Astrocyte (in vitro differentiated cells and primary cell): ENCODE results near the gene CASP3.

Source experiments
- EZH2 ChIP-seq: IDR thresholded peaks from 2 replicates; pipeline ENCODE4 v1.6.1; 2012; ENCODE audit warnings: mild to moderate bottlenecking, low read length, inconsistent platforms; ENCODE audit not compliant: insufficient read depth
- TF ChIP-seq, protein P1 (sequence below): IDR thresholded peaks from 2 replicates; pipeline ENCODE4 v1.5.1; 2011; ENCODE audit warnings: low read depth, mild to moderate bottlenecking, inconsistent platforms, low read length, moderate library complexity; ENCODE audit not compliant: insufficient read depth

DNA sequence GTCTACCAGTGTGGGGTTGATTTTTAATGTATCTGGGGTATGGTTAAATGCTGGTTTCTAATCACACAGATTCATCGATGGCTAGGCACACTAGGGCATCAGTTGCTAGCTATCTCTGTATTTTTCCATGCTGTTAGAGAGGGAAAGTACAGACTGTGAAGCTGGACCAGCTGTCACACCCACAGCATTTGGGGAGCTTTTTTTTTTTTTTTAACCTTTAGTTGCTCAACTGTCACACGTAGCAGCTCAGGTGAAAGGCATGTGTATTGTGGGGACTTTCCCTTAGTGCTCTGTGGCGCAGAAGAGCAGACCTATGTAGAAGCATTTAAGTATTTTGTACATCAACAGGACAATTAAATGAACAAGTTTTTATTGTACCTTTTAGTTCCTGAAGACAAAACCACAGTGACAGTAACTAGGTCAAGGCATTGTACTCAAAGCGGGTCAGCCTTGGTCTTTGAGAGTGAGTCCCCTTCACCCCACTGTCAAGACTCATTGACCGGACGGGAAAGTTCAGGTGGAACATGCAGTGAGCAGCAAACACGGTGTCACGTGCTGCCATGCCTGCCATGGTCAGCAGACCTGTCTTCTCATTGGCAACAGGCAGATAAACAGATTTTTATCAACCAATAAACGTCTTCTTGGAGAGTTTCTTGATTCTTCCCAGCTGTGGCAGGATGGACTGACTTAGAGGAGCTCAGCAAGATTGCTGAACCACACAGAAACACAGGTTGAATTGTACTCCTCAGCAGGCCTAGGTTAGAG, 65.3 kb downstream of the CASP3 start:
- TF ChIP-seq EZH2, result no peak
- TF ChIP-seq, protein P1, sequence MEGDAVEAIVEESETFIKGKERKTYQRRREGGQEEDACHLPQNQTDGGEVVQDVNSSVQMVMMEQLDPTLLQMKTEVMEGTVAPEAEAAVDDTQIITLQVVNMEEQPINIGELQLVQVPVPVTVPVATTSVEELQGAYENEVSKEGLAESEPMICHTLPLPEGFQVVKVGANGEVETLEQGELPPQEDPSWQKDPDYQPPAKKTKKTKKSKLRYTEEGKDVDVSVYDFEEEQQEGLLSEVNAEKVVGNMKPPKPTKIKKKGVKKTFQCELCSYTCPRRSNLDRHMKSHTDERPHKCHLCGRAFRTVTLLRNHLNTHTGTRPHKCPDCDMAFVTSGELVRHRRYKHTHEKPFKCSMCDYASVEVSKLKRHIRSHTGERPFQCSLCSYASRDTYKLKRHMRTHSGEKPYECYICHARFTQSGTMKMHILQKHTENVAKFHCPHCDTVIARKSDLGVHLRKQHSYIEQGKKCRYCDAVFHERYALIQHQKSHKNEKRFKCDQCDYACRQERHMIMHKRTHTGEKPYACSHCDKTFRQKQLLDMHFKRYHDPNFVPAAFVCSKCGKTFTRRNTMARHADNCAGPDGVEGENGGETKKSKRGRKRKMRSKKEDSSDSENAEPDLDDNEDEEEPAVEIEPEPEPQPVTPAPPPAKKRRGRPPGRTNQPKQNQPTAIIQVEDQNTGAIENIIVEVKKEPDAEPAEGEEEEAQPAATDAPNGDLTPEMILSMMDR, result no peak
